Stimulated activated naive CD8-positive, alpha-beta T cell treated with anti-CD3 and anti-CD28 coated beads, Interleukin-15, amount 100 ng/mL, for 72 hours (primary cell): ENCODE data around the gene OGFR.

ENCODE experiments used
- ATAC-seq: fragments of 150-1000 bp; cut with Tn5 transposase; 2 replicates; pipeline ENCODE4 v1.10.0; 2021; ENCODE audit warnings: mild to moderate bottlenecking, moderate library complexity
- DNase-seq, 2 donors: peaks; one replicate each; pipeline ENCODE4 v3.0.0; 2021 to 2022
- H3K27ac Mint-ChIP-seq, 2 donors: one replicate each; pipeline ENCODE4 v1.8.0; 2022; ENCODE audit warnings: mild to moderate bottlenecking in 2 of 2, mixed read lengths in 2 of 2, moderate library complexity in 2 of 2
- H3K27me3 Mint-ChIP-seq: one replicate; pipeline ENCODE4 v1.8.0; 2022; ENCODE audit warnings: mixed read lengths
- H3K4me1 Mint-ChIP-seq: one replicate; pipeline ENCODE4 v1.8.0; 2022; ENCODE audit warnings: mild to moderate bottlenecking, mixed read lengths
- H3K4me3 Mint-ChIP-seq, 2 donors: one replicate each; pipeline ENCODE4 v1.8.0; 2022; ENCODE audit warnings: mild to moderate bottlenecking in 2 of 2, mixed read lengths in 2 of 2, moderate library complexity in 1 of 2
- H3K9me3 Mint-ChIP-seq, 2 donors: one replicate each; pipeline ENCODE4 v1.8.0; 2022; ENCODE audit warnings: mixed read lengths in 2 of 2

The OGFR gene

DNA sequence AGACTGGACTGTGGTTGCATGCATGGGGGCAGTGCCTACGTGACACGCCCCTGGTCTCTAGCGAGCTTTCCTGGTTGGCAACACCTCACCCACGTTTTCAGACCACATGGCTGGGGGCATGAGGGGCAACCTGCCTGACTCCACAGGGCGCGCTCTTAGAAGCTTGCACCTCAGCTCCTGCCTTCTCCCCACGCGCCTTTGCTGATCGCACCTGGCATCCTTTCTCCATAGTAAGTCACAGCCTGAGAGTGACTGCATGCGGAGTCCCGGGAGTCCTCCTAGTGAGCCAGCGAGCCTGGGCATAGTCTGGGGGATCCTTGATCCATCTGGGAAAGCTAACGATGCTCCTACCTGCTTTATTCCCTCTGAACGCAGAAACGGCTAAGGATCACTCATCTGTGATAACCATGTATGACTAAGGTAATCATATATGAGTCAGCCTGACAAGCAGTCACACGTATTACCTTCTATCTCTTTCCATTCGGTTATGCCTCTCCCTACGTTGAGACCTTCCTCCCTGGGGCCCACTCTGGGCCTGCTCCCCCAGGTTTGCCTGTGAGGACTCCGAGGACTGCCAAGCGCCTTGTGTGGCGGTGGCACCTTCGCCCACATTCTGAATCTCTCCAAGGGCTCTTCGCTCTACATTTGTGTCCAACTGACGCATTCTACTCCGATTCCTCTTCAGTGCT, 52.4 kb downstream of the OGFR start:
- H3K9me3 Mint-ChIP-seq = no peaks in the 10 kb centered on the region
- no peak overlapping the region for H3K27ac Mint-ChIP-seq
- peaks cover 30% of the 10 kb centered on the region for H3K4me1 Mint-ChIP-seq
- DNase-seq (no peak), ATAC-seq (no peak)
- H3K4me3 Mint-ChIP-seq = no peak overlapping the region
- H3K27me3 Mint-ChIP-seq = no peaks in the 10 kb centered on the region

DNA sequence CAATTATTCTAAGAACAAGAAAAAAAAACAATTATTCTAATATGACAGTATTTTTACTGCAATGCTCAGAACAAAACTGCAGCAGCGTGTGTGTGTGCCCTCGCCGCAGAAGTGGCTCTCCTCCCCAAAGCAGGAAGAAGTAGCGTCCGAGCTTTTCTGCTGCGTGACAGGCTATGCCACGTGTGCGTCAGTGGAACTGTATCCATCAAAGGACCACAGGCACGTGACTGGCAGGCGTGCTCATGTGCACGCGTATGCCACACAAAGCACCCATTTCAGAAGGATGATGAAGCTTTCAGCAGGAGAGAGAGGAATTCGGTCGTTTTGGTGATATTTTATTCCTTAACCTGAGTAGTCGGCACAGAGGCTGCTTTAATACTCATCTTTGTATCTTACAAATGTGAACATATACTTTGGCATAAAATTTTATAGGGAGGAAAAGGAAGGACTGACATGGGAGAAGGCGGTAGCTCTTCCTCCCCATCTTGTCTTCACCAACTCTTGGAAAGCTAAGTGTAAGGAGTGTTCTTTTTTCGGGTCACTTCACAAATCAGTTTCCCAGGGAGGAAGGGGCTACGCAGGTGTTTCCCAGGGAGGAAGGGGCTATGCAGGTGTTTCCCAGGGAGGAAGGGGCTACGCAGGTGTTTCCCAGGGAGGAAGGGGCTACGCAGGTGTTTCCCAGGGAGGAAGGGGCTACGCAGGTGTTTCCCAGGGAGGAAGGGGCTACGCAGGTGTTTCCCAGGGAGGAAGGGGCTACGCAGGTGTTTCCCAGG, 53.6 kb downstream of the OGFR start:
- peaks cover 0 to 5% of the 10 kb centered on the region in 2 donors for H3K9me3 Mint-ChIP-seq
- H3K27me3 Mint-ChIP-seq = peaks cover 8% of the 10 kb centered on the region
- peak overlapping the region in 1 of 2 donors; percentile 38 for H3K4me3 Mint-ChIP-seq
- peaks cover 37% of the 10 kb centered on the region for H3K4me1 Mint-ChIP-seq
- H3K27ac Mint-ChIP-seq = no peak overlapping the region
- ATAC-seq (no peak), DNase-seq (no peak)

DNA sequence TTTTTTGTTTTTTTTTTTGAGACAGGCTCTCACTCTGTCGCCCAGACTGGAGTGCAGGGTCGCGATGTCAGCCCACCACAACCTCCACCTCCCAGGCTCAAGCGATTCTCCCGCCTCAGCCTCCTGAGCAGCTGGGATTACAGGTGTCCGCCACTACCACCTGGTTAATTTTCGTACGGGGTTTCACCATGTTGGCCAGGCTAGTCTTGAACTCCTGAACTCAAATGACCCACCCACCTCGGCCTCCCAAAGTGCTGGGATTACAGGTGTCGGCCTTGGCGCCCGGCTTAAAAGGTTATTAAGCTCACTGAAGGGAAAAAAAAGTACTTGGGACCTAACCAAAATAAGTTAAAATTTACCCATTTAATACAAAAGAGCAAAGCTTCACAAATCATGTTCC, 55.1 kb downstream of the OGFR start:
- H3K27me3 Mint-ChIP-seq = peaks cover 8% of the 10 kb centered on the region
- ATAC-seq (no peak), DNase-seq (no peak)
- no peak overlapping the region for H3K27ac Mint-ChIP-seq
- H3K4me1 Mint-ChIP-seq = peaks cover 37% of the 10 kb centered on the region
- peak overlapping the region; percentile 70 to 81 for H3K4me3 Mint-ChIP-seq
- peaks cover 0 to 5% of the 10 kb centered on the region in 2 donors for H3K9me3 Mint-ChIP-seq

DNA sequence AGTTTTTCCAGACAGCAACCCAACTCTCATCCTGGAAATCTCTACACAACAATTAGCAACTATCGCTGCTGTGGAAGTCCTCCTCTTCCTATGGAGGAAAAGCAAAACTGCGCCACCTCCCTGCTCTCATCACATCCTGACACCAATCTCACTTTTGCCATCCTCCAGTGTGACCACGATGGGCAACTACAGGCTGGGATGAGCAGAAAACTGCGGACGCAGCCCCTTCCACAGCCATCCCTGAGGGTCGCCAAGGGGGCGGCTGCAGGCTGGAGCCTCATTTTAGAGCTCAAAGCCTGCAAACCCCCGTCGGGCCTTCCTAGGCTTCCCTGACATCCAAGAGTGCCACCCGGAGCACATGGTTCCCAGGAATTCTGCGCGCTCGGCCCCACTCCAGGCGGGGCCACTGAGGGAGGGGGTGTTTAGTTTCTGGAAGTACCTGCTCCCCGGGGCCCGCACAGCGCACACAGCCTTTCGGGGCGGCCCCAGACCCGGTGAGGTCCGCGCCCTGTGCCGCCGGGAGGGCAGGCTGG, 55.8 kb downstream of the OGFR start:
- peaks cover 0 to 5% of the 10 kb centered on the region in 2 donors for H3K9me3 Mint-ChIP-seq
- ATAC-seq (peak; percentile 46), DNase-seq (no peak)
- peak overlapping the region; percentile 70 to 81 for H3K4me3 Mint-ChIP-seq
- peaks cover 8% of the 10 kb centered on the region for H3K27me3 Mint-ChIP-seq
- peak overlapping the region in 1 of 2 donors; percentile 76 for H3K27ac Mint-ChIP-seq
- H3K4me1 Mint-ChIP-seq = peaks cover 37% of the 10 kb centered on the region

DNA sequence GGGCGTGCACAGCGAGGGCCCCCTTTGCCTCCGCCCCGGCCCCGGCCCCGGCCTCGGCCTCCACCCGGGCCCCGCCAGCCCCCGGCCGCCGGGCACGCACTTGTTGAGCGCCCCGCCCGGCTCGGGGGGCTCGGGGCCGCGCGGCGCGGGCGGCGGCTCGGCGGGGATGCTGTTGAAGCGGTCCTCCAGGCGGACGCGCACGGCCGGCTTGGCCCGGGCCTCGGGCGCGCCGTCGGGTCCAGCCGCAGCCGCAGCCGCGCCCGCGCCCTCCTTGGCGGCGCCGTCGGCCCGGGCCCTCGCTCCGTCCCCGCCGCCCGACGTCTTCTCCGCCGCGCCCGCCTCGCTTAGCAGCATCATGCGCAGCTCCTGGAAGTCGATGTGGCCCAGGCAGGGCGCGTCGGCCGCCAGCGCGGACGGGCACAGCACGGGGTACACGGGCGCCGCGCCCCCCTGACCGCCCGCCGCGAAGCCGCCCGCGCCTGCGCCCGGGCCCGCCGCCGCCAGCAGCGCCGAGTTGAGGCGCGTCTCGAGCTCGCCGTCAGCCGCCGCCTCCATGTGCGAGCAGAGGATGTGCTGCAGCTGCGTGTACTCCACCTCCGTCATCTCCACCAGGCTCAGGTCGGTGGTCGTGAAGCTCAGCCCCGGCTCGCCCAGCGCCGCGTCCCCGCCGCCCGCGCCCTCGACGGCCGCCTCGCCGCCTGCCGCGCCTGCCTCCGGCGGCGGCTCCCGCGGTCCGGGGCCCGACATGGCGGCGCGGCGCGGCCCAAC, 56.5 kb downstream of the OGFR start:
- Mint-ChIP-seq H3K4me3 (peak overlapping the region in 1 of 2 donors; percentile 31), H3K4me1 (peaks cover 37% of the 10 kb centered on the region), H3K9me3 (peaks cover 0 to 5% of the 10 kb centered on the region in 2 donors), H3K27ac (no peak overlapping the region), H3K27me3 (peaks cover 8% of the 10 kb centered on the region)
- DNase-seq (peak; percentile 45 to 59), ATAC-seq (peak; percentile 63)

DNA sequence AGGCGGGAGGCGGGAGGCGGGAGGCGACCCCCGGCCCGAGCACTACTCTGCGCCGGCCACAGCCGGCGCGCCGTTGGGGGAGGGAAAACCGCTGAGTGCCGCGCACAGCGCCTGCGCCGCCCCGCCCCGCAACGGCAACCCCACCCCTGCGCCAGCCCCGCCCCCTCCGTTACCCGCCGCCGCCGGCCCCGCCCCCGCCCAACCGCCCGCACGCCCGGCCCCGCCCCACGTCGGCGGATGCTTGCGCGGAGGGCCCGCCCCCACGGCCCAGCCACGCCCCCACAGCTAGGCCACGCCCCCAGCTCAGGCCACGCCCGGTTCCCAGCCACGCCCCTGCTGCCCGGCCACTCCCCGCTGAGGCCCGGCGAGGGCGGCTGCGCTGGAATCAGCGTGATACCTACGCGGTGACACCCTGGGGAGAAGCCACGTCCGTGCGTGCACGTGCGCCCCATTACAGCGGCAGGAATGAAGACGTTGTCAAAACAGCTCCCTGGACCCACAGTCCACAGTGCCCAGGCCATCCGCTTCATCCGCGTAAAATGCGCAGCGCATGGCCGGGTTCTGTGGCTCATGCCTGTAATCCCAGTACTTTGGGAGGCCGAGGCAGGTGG, 57.2 kb downstream of the OGFR start, which contains the start of gene TCFL5:
TSS of gene TCFL5 (minus strand) at position 97 of the 611 bp plus-strand sequence. CDS start 152 bp downstream, outside the sequence.
- peaks cover 37% of the 10 kb centered on the region for H3K4me1 Mint-ChIP-seq
- peak within 1 kb of the TSS in 1 of 2 donors; percentile 76 for H3K27ac Mint-ChIP-seq
- H3K4me3 Mint-ChIP-seq = peak within 1 kb of the TSS; percentile 70 to 81
- peaks cover 8% of the 10 kb centered on the region for H3K27me3 Mint-ChIP-seq
- ATAC-seq = peak; percentile 92
- H3K9me3 Mint-ChIP-seq = peaks cover 0 to 5% of the 10 kb centered on the region in 2 donors
- peak; percentile 94 to 99 for DNase-seq
